ENCODE measurements around the gene VSTM4.

DNA sequence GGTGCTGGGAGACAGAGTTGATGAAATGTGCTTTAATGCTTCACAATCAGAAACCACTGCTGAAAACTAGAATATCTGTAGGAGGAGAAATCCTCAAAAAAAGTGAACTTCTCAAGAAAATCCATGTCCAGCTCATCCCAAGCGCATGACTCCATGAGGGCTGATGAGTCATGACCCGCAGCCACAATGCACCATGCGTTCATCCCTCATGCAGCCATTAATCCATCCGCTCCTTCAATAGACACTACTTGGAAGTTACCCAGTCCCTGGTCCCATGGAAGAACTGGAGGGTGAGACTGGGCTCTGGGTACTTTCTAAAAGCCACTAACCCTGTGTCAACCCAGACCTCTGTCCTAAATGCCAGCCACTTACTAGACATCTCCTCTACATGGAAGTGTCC is 48.4 kb upstream of the VSTM4 start:
- TF ChIP-seq, protein P1, sequence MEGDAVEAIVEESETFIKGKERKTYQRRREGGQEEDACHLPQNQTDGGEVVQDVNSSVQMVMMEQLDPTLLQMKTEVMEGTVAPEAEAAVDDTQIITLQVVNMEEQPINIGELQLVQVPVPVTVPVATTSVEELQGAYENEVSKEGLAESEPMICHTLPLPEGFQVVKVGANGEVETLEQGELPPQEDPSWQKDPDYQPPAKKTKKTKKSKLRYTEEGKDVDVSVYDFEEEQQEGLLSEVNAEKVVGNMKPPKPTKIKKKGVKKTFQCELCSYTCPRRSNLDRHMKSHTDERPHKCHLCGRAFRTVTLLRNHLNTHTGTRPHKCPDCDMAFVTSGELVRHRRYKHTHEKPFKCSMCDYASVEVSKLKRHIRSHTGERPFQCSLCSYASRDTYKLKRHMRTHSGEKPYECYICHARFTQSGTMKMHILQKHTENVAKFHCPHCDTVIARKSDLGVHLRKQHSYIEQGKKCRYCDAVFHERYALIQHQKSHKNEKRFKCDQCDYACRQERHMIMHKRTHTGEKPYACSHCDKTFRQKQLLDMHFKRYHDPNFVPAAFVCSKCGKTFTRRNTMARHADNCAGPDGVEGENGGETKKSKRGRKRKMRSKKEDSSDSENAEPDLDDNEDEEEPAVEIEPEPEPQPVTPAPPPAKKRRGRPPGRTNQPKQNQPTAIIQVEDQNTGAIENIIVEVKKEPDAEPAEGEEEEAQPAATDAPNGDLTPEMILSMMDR (conservative IDR thresholded peaks at IDR 0.05; ENCODE audit: low read length), result no peak
- TF ChIP-seq EZH2phosphoT487 (IDR thresholded peaks at IDR 0.05; ENCODE audit: borderline replicate concordance), result no peak

Measured in Loucy (cell line).